ENCODE data around the gene ATAD3C. TPM values are rescaled to one million over a fixed set of nuclear protein-coding genes. Genes with fewer than 3 reads are reported as not detected.
"Not testable (repeated sequence)": the region's sequence is repeated elsewhere in the genome, so short reads cannot be mapped to it uniquely, and the experiment has no call there.

ATAD3C gene
- polyA plus RNA-seq, 1 donor = 1.7 TPM

- DNase-seq = no peak
These were observed 30.8 kb upstream of the ATAD3C start for GRCh38 chr1:1418464-1419362.

- DNase-seq = no peak
These were observed 30.1 kb upstream of the ATAD3C start for GRCh38 chr1:1419363-1419812.

GRCh38 chr1:1419813-1420653, 29.5 kb upstream of the ATAD3C start:
- no peak for DNase-seq

GRCh38 chr1:1420654-1421141, 28.8 kb upstream of the ATAD3C start:
- no peak for DNase-seq

- no peak for DNase-seq
These were observed 28.2 kb upstream of the ATAD3C start, which contains the start of gene ANKRD65 for GRCh38 chr1:1421147-1421906. TSS of gene ANKRD65 (minus strand) at chr1:1421276. CDS start at chr1:1421005, 271 bp downstream.

GRCh38 chr1:1421907-1422464, 27.5 kb upstream of the ATAD3C start:
- no peak for DNase-seq

- no peak for DNase-seq
These were observed 26.8 kb upstream of the ATAD3C start for GRCh38 chr1:1422465-1423244.

- no peak for DNase-seq
These were observed 26.3 kb upstream of the ATAD3C start for GRCh38 chr1:1423245-1423597.

- no peak for DNase-seq
These were observed 24.8 kb upstream of the ATAD3C start for GRCh38 chr1:1424707-1425106.

- DNase-seq = no peak
These were observed 24.1 kb upstream of the ATAD3C start for GRCh38 chr1:1425426-1425752.

GRCh38 chr1:1425753-1426495, 23.6 kb upstream of the ATAD3C start:
- DNase-seq = no peak

GRCh38 chr1:1426496-1427105, 22.9 kb upstream of the ATAD3C start:
- DNase-seq = no peak

- DNase-seq = no peak
These were observed 22.2 kb upstream of the ATAD3C start for GRCh38 chr1:1427106-1427819.

- no peak for DNase-seq
These were observed 21.7 kb upstream of the ATAD3C start for GRCh38 chr1:1427820-1428148.

- no peak for DNase-seq
These were observed 21.3 kb upstream of the ATAD3C start for GRCh38 chr1:1428174-1428573.

- not testable (repeated sequence) for DNase-seq
These were observed 20.5 kb upstream of the ATAD3C start for GRCh38 chr1:1428967-1429366.

GRCh38 chr1:1429671-1430073, 19.8 kb upstream of the ATAD3C start:
- no peak for DNase-seq

GRCh38 chr1:1430114-1430982, 19.1 kb upstream of the ATAD3C start:
- DNase-seq = no peak

Data from left kidney (tissue), 2 donors.